ENCODE data around the gene ARHGEF28.

DNA sequence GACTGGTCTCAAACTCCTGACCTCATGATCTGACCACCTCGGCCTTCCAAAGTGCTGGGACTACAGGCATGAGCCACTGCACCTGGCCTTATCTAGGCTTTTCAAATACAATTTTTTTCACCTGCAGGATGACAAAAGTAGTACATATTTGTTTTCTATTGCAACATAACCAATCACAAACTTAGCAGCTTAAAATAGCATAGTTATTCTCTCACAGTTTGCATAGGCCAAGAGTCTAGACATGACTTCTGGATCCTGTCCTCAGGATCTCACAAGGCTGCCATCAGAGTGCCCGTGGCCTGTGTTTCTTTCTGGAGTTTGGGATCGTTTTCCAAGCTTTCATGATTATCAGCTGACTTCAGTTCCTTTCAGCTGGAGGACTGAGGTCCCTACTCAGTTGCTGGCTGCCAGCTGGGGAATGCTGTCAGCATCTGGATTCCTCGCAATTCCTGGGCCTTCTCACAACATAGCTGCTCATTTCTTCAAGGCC is 348.9 kb downstream of the ARHGEF28 start:
- TF ChIP-seq ZFP37 (CRISPR knock-in tag; IDR thresholded peaks at IDR 0.05; ENCODE audit: borderline replicate concordance): no peak
- TF ChIP-seq FOSL2 (CRISPR knock-in tag; IDR thresholded peaks at IDR 0.05): peak; percentile 29; the same call in 1 of the 2 replicates
- TF ChIP-seq, protein P1, sequence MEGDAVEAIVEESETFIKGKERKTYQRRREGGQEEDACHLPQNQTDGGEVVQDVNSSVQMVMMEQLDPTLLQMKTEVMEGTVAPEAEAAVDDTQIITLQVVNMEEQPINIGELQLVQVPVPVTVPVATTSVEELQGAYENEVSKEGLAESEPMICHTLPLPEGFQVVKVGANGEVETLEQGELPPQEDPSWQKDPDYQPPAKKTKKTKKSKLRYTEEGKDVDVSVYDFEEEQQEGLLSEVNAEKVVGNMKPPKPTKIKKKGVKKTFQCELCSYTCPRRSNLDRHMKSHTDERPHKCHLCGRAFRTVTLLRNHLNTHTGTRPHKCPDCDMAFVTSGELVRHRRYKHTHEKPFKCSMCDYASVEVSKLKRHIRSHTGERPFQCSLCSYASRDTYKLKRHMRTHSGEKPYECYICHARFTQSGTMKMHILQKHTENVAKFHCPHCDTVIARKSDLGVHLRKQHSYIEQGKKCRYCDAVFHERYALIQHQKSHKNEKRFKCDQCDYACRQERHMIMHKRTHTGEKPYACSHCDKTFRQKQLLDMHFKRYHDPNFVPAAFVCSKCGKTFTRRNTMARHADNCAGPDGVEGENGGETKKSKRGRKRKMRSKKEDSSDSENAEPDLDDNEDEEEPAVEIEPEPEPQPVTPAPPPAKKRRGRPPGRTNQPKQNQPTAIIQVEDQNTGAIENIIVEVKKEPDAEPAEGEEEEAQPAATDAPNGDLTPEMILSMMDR (CRISPR knock-in tag; IDR thresholded peaks at IDR 0.05): no peak
- TF ChIP-seq DR1 (CRISPR knock-in tag; IDR thresholded peaks at IDR 0.05): no peak
- TF ChIP-seq E2F1 (CRISPR knock-in tag; IDR thresholded peaks at IDR 0.05): no peak
- TF ChIP-seq ASH2L (IDR thresholded peaks at IDR 0.05; ENCODE audit: insufficient read length, low read depth, low read length): no peak
- TF ChIP-seq CAMTA2 (CRISPR knock-in tag; IDR thresholded peaks at IDR 0.05; ENCODE audit: borderline replicate concordance): no peak
- TF ChIP-seq FUBP1 (CRISPR knock-in tag; IDR thresholded peaks at IDR 0.05; ENCODE audit: borderline replicate concordance): no peak
- no peak for TF ChIP-seq TFE3 (CRISPR knock-in tag; IDR thresholded peaks at IDR 0.05)
- no peak for TF ChIP-seq MTF1 (CRISPR knock-in tag; IDR thresholded peaks at IDR 0.05)
- no peak for TF ChIP-seq FOXP1 (IDR thresholded peaks at IDR 0.05)
- peak; percentile 45; the same call in 1 of the 2 replicates for TF ChIP-seq FOXP1 (CRISPR knock-in tag; IDR thresholded peaks at IDR 0.05)
- TF ChIP-seq ZNF121 (CRISPR knock-in tag; IDR thresholded peaks at IDR 0.05): no peak
